WERI-Rb-1 (cell line): Measurements from ENCODE around the gene MEIOC.

ENCODE experiments used
- DNase-seq: peaks from one replicate; pipeline ENCODE4 v3.0.0-alpha.2; 2020
- H3K27ac ChIP-seq: fragments of 250-450 bp; sonication (Bioruptor Pico); 2 replicates; pipeline ENCODE4 v1.5.1; 2020; ENCODE audit warnings: mild to moderate bottlenecking, moderate library complexity
- H3K27me3 ChIP-seq: fragments of 250-450 bp; sonication (Bioruptor Pico); 2 replicates; pipeline ENCODE4 v1.5.1; 2021; ENCODE audit warnings: mild to moderate bottlenecking, low read depth, moderate library complexity; ENCODE audit not compliant: insufficient read depth, severe bottlenecking
- H3K36me3 ChIP-seq: fragments of 250-450 bp; sonication (Bioruptor Pico); 2 replicates; pipeline ENCODE4 v1.5.1; 2020; ENCODE audit warnings: mild to moderate bottlenecking, moderate library complexity
- H3K4me3 ChIP-seq: 2 replicates; pipeline ENCODE4 v1.5.1; 2011; ENCODE audit warnings: low read depth, mild to moderate bottlenecking, control low read depth, low read length
- H3K9me3 ChIP-seq: fragments of 250-450 bp; sonication (Bioruptor Pico); 2 replicates; pipeline ENCODE4 v1.5.1; 2021; ENCODE audit warnings: mild to moderate bottlenecking, moderate library complexity; ENCODE audit not compliant: severe bottlenecking
- CTCF ChIP-seq: IDR thresholded peaks from 2 replicates; pipeline ENCODE4 v1.5.1; 2011; ENCODE audit warnings: low read depth, mild to moderate bottlenecking, control low read depth, inconsistent platforms, low read length

MEIOC gene

GRCh38 chr17:44707755-44708400, 51.6 kb downstream of the MEIOC start:
- peak overlapping the region; percentile 90 for H3K27ac ChIP-seq
- no peaks in the 10 kb centered on the region for H3K9me3 ChIP-seq
- no peak for TF ChIP-seq CTCF
- H3K36me3 ChIP-seq, result peaks cover 6% of the 10 kb centered on the region
- H3K27me3 ChIP-seq, result no peaks in the 10 kb centered on the region
- no peak for DNase-seq
- peak overlapping the region; percentile 82 for H3K4me3 ChIP-seq

- no peaks in the 10 kb centered on the region for H3K27me3 ChIP-seq
- no peaks in the 10 kb centered on the region for H3K9me3 ChIP-seq
- H3K27ac ChIP-seq, result peak within 1 kb of the TSS; percentile 90
- H3K36me3 ChIP-seq, result peaks cover 10% of the 10 kb centered on the region
- peak within 1 kb of the TSS; percentile 82 for H3K4me3 ChIP-seq
- no peak for TF ChIP-seq CTCF
- DNase-seq, result peak; percentile 91
Observed at GRCh38 chr17:44708401-44709263, 52.4 kb downstream of the MEIOC start, which contains the start of gene DBF4B. Gene DBF4B (plus strand): TSS chr17:44708665. CDS start chr17:44708821, 156 bp downstream.

GRCh38 chr17:44719444-44719843, 63.2 kb downstream of the MEIOC start:
- DNase-seq, result no peak
- Histone ChIP-seq H3K9me3 (no peaks in the 10 kb centered on the region), H3K27me3 (no peaks in the 10 kb centered on the region), H3K4me3 (no peak overlapping the region), H3K27ac (no peak overlapping the region), H3K36me3 (peaks cover 52% of the 10 kb centered on the region)
- TF ChIP-seq CTCF, result no peak

GRCh38 chr17:44722254-44722653, 66.0 kb downstream of the MEIOC start:
- TF ChIP-seq CTCF, result no peak
- H3K27me3 ChIP-seq, result no peaks in the 10 kb centered on the region
- peaks cover 56% of the 10 kb centered on the region for H3K36me3 ChIP-seq
- H3K4me3 ChIP-seq, result no peak overlapping the region
- DNase-seq, result no peak
- H3K9me3 ChIP-seq, result no peaks in the 10 kb centered on the region
- no peak overlapping the region for H3K27ac ChIP-seq
